Fibroblast of pulmonary artery (primary cell): ENCODE measurements around the gene STOML1.
A peak's percentile ranks its signal among the peaks of the same experiment; 100 is the strongest.
"Not testable (repeated sequence)": the region's sequence is repeated elsewhere in the genome, so short reads cannot be mapped to it uniquely, and the experiment has no call there.

Experiments
- DNase-seq: peaks from one replicate; pipeline ENCODE4 v3.0.0-alpha.2; 2010; ENCODE audit warnings: low read depth
- H3K4me3 ChIP-seq: replicated peaks from 2 replicates; pipeline ENCODE4 v1.5.1; 2011; ENCODE audit warnings: low read depth, mild to moderate bottlenecking, control low read depth, low read length, moderate library complexity
- TF ChIP-seq, protein P1 (sequence below): IDR thresholded peaks from 2 replicates; pipeline ENCODE4 v1.5.1; 2011; ENCODE audit warnings: mild to moderate bottlenecking, control low read depth, low read length, inconsistent platforms; ENCODE audit errors: missing control alignments

Gene STOML1

DNA sequence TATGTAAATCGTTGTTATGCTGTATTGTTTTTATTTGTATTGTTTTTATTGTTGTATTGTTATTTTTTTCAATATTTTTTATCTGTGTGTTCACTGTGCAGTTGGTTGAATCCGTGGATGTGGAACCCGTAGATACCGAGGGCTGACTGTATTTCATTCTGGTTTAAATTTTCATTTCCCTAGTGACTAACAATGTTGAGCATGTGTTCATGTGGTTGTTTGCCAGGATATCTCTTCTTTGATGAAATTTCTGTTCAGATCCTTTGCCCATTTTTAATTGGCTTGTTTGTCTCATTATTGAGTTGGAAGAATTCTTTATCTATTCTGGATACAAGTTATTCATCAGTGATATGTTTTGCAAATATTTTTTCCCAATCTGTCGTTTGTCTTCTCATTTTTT lies 29.7 kb downstream of the STOML1 start:
- DNase-seq, result no peak
- no peak overlapping the region for H3K4me3 ChIP-seq
- TF ChIP-seq, protein P1, sequence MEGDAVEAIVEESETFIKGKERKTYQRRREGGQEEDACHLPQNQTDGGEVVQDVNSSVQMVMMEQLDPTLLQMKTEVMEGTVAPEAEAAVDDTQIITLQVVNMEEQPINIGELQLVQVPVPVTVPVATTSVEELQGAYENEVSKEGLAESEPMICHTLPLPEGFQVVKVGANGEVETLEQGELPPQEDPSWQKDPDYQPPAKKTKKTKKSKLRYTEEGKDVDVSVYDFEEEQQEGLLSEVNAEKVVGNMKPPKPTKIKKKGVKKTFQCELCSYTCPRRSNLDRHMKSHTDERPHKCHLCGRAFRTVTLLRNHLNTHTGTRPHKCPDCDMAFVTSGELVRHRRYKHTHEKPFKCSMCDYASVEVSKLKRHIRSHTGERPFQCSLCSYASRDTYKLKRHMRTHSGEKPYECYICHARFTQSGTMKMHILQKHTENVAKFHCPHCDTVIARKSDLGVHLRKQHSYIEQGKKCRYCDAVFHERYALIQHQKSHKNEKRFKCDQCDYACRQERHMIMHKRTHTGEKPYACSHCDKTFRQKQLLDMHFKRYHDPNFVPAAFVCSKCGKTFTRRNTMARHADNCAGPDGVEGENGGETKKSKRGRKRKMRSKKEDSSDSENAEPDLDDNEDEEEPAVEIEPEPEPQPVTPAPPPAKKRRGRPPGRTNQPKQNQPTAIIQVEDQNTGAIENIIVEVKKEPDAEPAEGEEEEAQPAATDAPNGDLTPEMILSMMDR, result no peak

DNA sequence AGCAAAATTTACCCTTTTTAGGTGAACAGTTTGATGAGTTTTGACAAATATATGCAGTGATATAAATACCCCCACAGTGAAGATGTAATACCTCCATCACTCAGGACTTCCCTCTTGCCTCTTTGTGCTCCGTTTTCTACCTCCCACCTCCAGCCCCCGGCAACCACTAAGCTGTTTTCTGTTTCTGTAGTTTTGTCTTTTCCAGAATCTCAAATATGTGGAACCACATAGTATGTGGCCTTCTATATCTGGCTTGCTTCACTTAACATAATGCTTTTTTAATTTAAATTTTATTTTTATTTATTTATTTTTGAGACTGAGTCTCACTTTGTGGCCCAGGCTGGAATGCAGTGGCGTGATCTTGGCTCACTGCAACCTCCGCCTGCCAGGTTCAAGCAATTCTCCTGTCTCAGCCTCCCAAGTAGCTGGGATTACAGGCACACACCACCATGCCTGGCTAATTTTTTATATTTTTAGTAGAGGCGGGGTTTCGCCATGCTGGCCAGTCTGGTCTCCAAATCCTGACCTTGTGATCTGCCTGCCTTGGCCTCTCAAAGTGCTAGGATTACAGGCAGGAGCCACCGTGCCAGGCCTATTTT lies 31.5 kb downstream of the STOML1 start:
- not testable (repeated sequence) for DNase-seq

GRCh38 chr15:73959801-73960200 lies 32.3 kb downstream of the STOML1 start:
- no peak overlapping the region for H3K4me3 ChIP-seq
- DNase-seq, result no peak
- TF ChIP-seq, protein P1, result no peak

More for the DNA sequence above, 31.5 kb downstream of the STOML1 start:
- H3K4me3 ChIP-seq, result not testable (repeated sequence)

DNA sequence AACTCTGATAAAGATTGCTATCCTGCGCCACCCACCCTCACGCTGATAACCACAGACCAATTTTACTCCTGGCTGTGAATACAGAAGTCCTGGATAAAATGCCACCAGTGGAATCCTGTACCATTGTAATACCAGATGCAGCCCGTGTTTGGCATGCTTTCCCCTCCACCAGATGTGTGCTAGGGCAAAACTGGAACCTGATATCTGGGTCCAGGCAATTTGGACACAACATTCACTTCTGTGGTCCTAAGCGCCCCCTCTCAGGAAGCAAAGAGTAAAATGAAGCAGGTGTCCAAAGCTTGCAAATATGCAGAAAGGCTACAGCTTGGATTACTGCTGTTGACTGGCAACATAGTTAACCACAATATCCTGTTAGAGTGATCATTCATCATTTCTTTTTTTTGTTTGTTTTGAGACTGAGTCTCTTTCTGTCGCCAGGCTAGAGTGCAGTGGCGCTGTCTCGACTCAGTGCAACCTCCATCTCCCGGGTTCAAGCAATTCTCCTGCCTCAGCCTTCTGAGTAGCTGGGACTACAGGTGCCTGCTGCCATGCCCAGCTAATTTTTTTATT lies 33.0 kb downstream of the STOML1 start:
- no peak for DNase-seq
- no peak overlapping the region for H3K4me3 ChIP-seq

GRCh38 chr15:73957785-73958184 lies 34.3 kb downstream of the STOML1 start:
- H3K4me3 ChIP-seq, result no peak overlapping the region
- DNase-seq, result no peak
- TF ChIP-seq, protein P1, result no peak

More for the DNA sequence above, 33.0 kb downstream of the STOML1 start:
- TF ChIP-seq, protein P1, result no peak

DNA sequence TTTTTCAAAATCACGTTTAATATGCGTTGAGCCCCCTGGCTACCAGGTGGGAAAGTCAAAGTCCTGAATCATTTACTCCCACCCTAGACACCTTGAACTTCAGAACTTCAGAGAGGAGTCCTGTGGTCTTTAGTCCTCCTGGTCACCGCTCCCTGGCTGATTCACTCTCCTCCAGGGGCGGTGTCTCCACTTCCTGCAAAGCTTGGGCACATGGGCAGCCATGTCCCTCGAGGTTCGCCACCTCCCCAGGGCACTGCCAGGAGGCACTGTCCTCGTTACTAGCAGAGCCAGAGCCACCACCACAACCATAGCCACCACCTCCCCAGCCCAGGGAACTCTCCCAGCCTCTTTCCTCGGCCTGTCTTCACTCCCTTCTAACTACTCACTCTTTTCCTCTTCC lies 34.8 kb downstream of the STOML1 start:
- no peak for DNase-seq
- H3K4me3 ChIP-seq, result no peak overlapping the region
- TF ChIP-seq, protein P1, result no peak

DNA sequence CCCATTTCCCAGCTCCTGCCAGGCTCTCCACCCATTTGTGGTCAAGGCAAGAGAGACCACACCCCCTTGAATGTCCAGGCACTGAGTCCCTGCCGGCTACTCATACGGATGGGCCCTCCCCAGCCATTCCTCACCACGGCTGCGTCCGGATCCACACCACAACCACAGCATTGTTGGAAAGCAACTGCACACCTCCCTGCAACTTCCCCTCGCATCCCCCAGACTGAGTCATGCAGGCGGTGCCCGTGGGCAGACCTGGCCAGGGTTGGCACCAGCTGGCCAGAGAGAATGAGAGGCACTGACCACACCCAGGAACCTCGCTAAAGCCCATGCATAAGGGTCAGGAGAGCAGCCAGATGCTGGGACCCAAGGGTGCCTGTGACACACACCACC lies 35.4 kb downstream of the STOML1 start:
- TF ChIP-seq, protein P1, result no peak
- peak; percentile 90 for DNase-seq
- H3K4me3 ChIP-seq, result no peak overlapping the region
